Adrenal gland (tissue), 12 donors: ENCODE results near the gene KCTD1. TPM values are rescaled to one million over a fixed set of nuclear protein-coding genes. Genes with fewer than 3 reads are reported as not detected.

Experiments
- DNase-seq, 7 donors: peaks; one replicate each; pipeline ENCODE4 v3.0.0-alpha.2; 2019 to 2020
- H3K27ac ChIP-seq, 5 donors: fragments of 200-600 bp; sonication (generic) in 4 of 5; 1 replicate in 3 of 5; 2 replicates in 2 of 5; pipeline versions ENCODE4 v1.5.1 to v1.8.0; 2016 to 2020; ENCODE audit warnings: mild to moderate bottlenecking in 1 of 5
- H3K27me3 ChIP-seq: fragments of 200-600 bp; 2 replicates; pipeline ENCODE4 v1.8.0; 2021
- H3K36me3 ChIP-seq, 2 donors: fragments of 200-600 bp; replicated peaks in 1 of 2; 1 replicate in 1 of 2; 2 replicates in 1 of 2; pipeline versions ENCODE4 v1.5.1 to v1.8.0; 2018 to 2022
- H3K4me1 ChIP-seq, 2 donors: fragments of 200-600 bp; replicated peaks in 1 of 2; 1 replicate in 1 of 2; 2 replicates in 1 of 2; pipeline versions ENCODE4 v1.5.1 to v1.8.0; 2018 to 2021
- H3K4me3 ChIP-seq, 4 donors: fragments of 200-600 bp; sonication (generic) in 3 of 4; one replicate each; pipeline ENCODE4 v1.5.1; 2016 to 2018
- H3K9me3 ChIP-seq, 3 donors: fragments of 200-600 bp; sonication (generic) in 1 of 3; replicated peaks in 1 of 3; 1 replicate in 2 of 3; 2 replicates in 1 of 3; pipeline versions ENCODE4 v1.5.1 to v1.8.0; 2016 to 2021
- CTCF ChIP-seq, 6 experiments: fragments of 450-650 bp in 4 of 6; fragments of 200-600 bp in 2 of 6; sonication (generic) in 1 of 6; IDR thresholded peaks; 1 replicate in 5 of 6; 2 replicates in 1 of 6; pipeline versions ENCODE4 v1.5.1 to v1.8.0; 2016 to 2021; ENCODE audit warnings: antibody characterized with exemption in 6 of 6, mild to moderate bottlenecking in 2 of 6, moderate library complexity in 1 of 6
- POLR2A ChIP-seq, 2 donors: fragments of 450-650 bp; IDR thresholded peaks; one replicate each; pipeline ENCODE4 v1.6.1; 2017; ENCODE audit warnings: antibody characterized with exemption in 2 of 2, mild to moderate bottlenecking in 2 of 2, moderate library complexity in 1 of 2
- WGBS, 4 donors: extraction: QIAGEN DNeasy Blood & Tissue Kit in 2 of 4; methylation state at CpG; one replicate each; pipeline versions ENCODE4 v1.1.5 to v1.1.7; 2013 to 2017; 5-methylcytosine and 5-hydroxymethylcytosine counted together
- intact Hi-C, 2 donors: fragments of 100-400 bp; cut with DNase I; formaldehyde crosslinking; loops; one replicate each; pipeline versions ENCODE4 v1.14.1 to v1.15.0; 2022 to 2023
- polyA plus RNA-seq, 3 donors: library from polyadenylated mRNA; stranded (reverse); fragments of 200-250 nt in 2 of 3; fragments of 350-450 nt in 1 of 3; fragmentation: Illumina TruSeq in 1 of 3; extraction: RNeasy Lipid Tissue Mini Kit (QIAGEN cat#74804) in 1 of 3; gene quantifications; one replicate each; pipeline ENCODE4 v1.2.3, GENCODE V29; 2013 to 2014
- total RNA-seq, 9 donors: library from RNA; depleted of rRNA in 4 of 9; stranded (reverse); fragments of >200 nt in 4 of 9; fragments of 120-200 nt in 1 of 9; fragmentation: NEBNext Ultra II Directional in 1 of 9; extraction: Animal tissue kit (Norgen Biotek cat#: 25700) in 1 of 9; gene quantifications; one replicate each; pipeline versions ENCODE4 v1.1.0 to v1.2.4, GENCODE V29; 2013 to 2023
- donor health status: healthy with polysubstance abuse.
- donor health status: Bipolar disorder and iron deficiency.
- donor health status: DM: yes; HTN: yes; CAD: no.
- donor health status: DM: no; HTN: no; CAD: no.
- donor health status: DM: no; HTN: no; CAD: no.
- donor health status: DM: yes; HTN: yes; CAD: no.

KCTD1 gene
- total and polyA plus RNA-seq, 12 donors = 9.8 to 44.8 (median 30.8) TPM

- H3K9me3 ChIP-seq = no peaks in the 10 kb centered on the region
- H3K4me3 ChIP-seq = no peak overlapping the region
- no peaks in the 10 kb centered on the region for H3K36me3 ChIP-seq
- no peak for DNase-seq
- 84 to 89% (median 86%) methylated on average over 9 of the region's 9 CpGs for WGBS, 4 donors
- H3K4me1 ChIP-seq = peaks cover 0 to 5% of the 10 kb centered on the region in 2 donors
- H3K27me3 ChIP-seq = no peaks in the 10 kb centered on the region
- no peak overlapping the region for H3K27ac ChIP-seq
- TF ChIP-seq CTCF (IDR thresholded peaks at IDR 0.05) = no peak
- TF ChIP-seq POLR2A (IDR thresholded peaks at IDR 0.05) = no peak
- intact Hi-C loops = no loop called here
These were observed 126.4 kb downstream of the KCTD1 start for GRCh38 chr18:26421931-26422330.

- intact Hi-C loops = no loop called here
- no peak for DNase-seq
- WGBS, 4 donors = 48 to 82% (median 70%) methylated on average over 6 of the region's 6 CpGs
- H3K4me3 ChIP-seq = no peak overlapping the region
- no peak for TF ChIP-seq POLR2A (IDR thresholded peaks at IDR 0.05)
- TF ChIP-seq CTCF (IDR thresholded peaks at IDR 0.05) = no peak
- no peaks in the 10 kb centered on the region for H3K9me3 ChIP-seq
- no peaks in the 10 kb centered on the region for H3K36me3 ChIP-seq
- no peak overlapping the region for H3K27ac ChIP-seq
- no peaks in the 10 kb centered on the region for H3K27me3 ChIP-seq
- peaks cover 0 to 5% of the 10 kb centered on the region in 2 donors for H3K4me1 ChIP-seq
These were observed 126.8 kb downstream of the KCTD1 start for GRCh38 chr18:26421503-26421902.

GRCh38 chr18:26419746-26420145, 128.6 kb downstream of the KCTD1 start:
- H3K9me3 ChIP-seq = no peaks in the 10 kb centered on the region
- intact Hi-C loops = no loop called here
- 37 to 77% (median 68%) methylated on average over 3 to 9 of the region's 9 CpGs for WGBS, 4 donors
- H3K4me3 ChIP-seq = no peak overlapping the region
- DNase-seq = peak in 4 of 7 donors; percentile 27 to 39 (median 34)
- no peaks in the 10 kb centered on the region for H3K27me3 ChIP-seq
- TF ChIP-seq POLR2A (IDR thresholded peaks at IDR 0.05) = no peak
- no peak for TF ChIP-seq CTCF (IDR thresholded peaks at IDR 0.05)
- H3K36me3 ChIP-seq = no peaks in the 10 kb centered on the region
- no peak overlapping the region for H3K27ac ChIP-seq
- peaks cover 0 to 5% of the 10 kb centered on the region in 2 donors for H3K4me1 ChIP-seq

DNA sequence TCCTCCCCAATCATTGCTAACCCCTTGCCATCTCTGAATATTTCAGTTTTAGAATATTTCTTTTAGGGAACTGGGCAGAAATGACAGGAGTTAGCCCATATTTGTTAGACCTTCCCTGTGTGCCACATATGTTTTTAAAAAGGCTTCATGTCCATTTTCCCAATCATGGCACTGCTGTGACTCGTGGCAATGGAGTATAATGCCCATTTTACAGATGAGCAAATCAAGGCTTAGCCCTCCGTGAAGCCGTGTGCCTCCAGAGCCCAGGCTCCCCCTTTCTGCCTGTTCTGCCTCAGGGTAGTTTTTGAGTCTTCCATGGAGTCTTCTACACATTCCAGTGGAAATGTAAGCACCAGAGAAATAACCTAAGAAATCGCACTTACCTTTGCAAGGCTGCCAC, 130.1 kb downstream of the KCTD1 start:
- H3K36me3 ChIP-seq = no peaks in the 10 kb centered on the region
- TF ChIP-seq POLR2A (IDR thresholded peaks at IDR 0.05) (no peak), CTCF (IDR thresholded peaks at IDR 0.05) (no peak)
- H3K27me3 ChIP-seq = no peaks in the 10 kb centered on the region
- 90 to 96% (median 92%) methylated on average over 4 of the region's 4 CpGs for WGBS, 4 donors
- no peak overlapping the region for H3K4me3 ChIP-seq
- no peaks in the 10 kb centered on the region for H3K9me3 ChIP-seq
- H3K27ac ChIP-seq = no peak overlapping the region
- peaks cover 0 to 5% of the 10 kb centered on the region in 2 donors for H3K4me1 ChIP-seq
- no peak for DNase-seq
- intact Hi-C loops = no loop called here
